ENCODE data around the gene ILK.

Gene ILK

DNA sequence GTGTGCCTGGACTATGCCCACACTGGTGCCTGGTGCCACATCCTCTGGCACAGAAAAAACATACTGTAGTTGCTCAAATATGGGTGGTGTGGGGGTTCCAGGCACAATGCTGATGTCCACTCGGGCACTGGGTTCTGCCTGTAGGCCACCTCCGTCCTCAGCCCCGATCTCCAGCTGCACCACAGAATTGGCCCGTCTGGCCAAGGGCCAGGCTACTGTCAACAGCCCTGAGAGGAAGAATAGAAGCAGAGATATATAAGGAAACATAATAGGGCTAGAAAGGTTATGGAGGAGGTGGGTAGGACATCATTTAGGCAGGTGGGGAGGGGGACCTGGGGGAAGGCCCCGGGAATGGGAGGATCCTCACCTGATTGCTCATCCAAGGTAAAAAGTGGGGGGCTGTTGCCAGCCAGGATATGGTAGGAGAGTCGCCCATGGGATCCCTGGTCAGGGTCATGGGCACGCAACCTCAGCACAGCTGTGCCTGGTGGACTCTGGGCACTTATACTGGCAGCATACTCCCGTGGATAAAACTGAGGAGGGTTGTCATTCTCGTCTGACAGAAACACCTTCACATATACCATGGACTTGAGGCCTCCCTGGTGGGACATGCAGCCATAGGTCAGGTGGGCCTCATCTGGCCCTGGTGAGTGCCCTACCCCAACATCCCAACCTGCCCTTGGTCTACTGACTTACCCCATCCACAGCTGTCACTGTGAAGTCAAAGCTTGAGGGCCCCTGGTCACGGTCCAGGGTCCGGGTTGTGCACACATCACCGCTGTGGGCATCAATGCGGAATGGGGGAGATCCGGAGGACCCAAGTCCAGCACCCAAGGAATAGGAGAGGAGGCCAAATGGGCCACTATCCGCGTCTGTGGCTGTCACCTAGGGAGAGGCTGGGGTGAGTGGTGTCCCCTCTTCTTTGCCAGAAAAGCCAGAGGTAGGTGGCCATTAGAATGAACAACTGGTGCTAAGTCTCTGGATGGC lies 30.1 kb downstream of the ILK start:
- no peak for DNase-seq (ENCODE audit: low read depth in 2 of 3, low spot score in 1 of 3)

GRCh38 chr11:6634534-6634933 lies 31.0 kb downstream of the ILK start:
- no peak for DNase-seq (ENCODE audit: low read depth in 2 of 3, low spot score in 1 of 3)

- DNase-seq (ENCODE audit: low read depth in 2 of 3, low spot score in 1 of 3), result no peak
Observed at GRCh38 chr11:6635082-6635932, 31.7 kb downstream of the ILK start.

GRCh38 chr11:6636480-6636879 lies 32.9 kb downstream of the ILK start:
- DNase-seq (ENCODE audit: low read depth in 2 of 3, low spot score in 1 of 3), result no peak

DNA sequence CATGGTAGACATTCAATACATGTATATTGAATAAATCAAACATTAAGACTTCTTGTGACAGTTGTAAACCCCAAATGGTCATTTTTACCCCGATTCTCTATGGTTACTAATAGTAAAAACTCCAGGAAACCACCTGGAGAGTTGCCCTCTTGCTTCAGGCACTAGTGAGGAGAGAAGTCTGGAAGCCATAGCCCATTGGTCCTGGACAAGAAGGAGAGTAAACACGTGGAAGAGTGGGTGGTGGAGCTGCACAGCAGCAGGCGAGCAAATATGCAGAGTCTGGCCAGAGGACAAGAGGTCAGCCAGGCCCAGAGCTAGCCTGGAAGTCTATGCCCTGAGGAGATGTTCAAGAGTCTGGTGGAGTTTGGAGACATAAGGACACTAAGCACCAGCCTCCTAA lies 34.3 kb downstream of the ILK start:
- DNase-seq (ENCODE audit: low read depth in 2 of 3, low spot score in 1 of 3), result no peak

DNA sequence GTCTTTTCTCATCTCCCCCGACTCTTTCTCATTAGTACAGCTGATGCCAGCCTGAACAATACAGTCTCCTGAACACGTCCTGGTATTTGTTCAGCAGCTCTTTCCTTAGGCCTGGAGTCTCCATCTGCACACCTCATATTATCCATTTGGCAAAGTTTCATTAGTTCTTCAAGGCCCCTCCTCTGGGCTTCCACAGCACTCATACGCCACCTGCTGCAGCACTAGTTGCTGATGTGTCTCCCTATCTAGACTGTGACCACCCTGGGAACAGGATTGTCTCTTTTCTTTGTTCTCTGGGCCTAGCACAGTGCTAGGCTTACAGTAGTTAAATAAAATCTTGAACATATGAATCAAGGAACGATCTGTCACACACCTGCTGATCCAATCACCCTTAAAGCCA lies 34.9 kb downstream of the ILK start:
- no peak for DNase-seq (ENCODE audit: low read depth in 2 of 3, low spot score in 1 of 3)

- no peak for DNase-seq (ENCODE audit: low read depth in 2 of 3, low spot score in 1 of 3)
Observed at GRCh38 chr11:6640036-6640984, 36.7 kb downstream of the ILK start.

DNA sequence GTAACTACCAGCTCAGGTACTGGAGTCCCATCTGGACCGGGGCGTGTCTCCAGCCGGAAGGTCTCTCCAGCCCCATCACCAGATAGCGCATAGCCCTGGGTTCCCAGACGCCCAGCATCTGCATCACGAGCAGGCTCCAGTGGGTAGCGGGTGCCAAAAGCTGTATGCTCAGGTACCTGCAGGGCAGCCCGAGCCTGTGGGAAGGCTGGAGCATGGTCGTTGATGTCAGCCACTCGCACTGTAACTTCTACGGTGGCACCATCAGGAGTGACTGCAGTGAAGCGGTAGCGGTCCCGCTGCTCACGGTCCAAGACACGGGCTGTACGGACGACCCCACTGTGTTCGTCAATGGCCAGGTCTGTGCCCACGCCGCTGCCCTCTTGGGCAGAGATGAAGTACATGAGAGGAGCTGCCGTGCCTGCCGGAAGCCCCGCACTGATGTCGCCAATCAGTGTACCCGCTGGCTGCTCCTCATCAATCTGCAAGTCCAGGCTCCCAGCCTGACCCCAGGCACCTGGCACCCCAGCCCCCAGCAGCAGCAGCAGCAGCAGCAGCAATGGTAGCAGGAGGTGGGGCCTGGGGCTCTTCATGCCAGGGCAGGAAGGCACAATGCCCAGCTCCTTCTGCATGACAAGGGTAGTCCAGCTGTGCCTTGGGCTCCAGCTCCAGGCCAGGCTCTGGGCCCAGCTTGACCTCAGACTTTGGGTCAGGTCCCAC lies 37.6 kb downstream of the ILK start:
- no peak for DNase-seq (ENCODE audit: low read depth in 2 of 3, low spot score in 1 of 3)

DNA sequence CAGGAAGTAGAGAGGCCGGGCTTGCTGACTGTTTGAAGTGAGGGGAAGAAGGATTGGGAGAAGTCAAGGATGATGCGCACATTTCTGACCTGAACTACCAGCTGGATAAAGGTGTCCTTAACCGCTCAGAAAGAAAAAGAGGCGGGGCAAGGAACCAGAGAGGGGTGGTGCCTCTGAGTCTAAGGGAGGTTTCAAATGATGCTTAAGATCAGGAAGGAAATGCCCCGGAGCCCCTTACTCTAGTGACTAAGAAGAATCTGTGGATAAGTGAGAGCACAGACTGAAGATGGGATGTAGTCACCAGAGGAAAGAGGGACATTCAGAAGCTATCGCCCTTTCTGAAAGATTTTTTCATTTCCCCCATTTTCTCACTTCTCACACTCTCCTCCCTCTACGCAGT lies 39.4 kb downstream of the ILK start:
- no peak for DNase-seq (ENCODE audit: low read depth in 2 of 3, low spot score in 1 of 3)

- no peak for DNase-seq (ENCODE audit: low read depth in 2 of 3, low spot score in 1 of 3)
Observed at GRCh38 chr11:6646071-6646470, 42.5 kb downstream of the ILK start.

GRCh38 chr11:6646576-6646917 lies 43.0 kb downstream of the ILK start:
- DNase-seq (ENCODE audit: low read depth in 2 of 3, low spot score in 1 of 3), result no peak

- no peak for DNase-seq (ENCODE audit: low read depth in 2 of 3, low spot score in 1 of 3)
Observed at GRCh38 chr11:6646918-6647679, 43.5 kb downstream of the ILK start.

DNA sequence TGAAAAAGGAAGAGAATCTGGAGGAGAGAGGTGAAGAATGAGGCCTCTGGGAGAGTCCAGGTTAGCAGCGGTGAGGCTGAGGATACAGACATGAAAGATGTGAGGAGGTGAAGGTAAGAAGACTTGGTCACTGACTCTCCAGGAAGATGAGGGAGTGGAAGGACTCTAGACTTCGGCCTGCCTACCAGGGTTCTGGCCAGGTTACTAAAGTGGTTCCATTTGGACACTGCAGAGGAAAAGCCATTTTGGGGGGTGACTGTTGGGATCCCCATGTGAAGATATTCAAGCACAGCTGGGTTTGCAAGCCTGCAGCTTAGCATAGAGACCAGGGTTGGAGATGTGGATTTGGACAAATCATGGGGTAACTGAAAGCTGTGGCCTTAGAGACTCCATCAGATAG lies 44.3 kb downstream of the ILK start:
- DNase-seq (ENCODE audit: low read depth in 2 of 3, low spot score in 1 of 3), result no peak

DNA sequence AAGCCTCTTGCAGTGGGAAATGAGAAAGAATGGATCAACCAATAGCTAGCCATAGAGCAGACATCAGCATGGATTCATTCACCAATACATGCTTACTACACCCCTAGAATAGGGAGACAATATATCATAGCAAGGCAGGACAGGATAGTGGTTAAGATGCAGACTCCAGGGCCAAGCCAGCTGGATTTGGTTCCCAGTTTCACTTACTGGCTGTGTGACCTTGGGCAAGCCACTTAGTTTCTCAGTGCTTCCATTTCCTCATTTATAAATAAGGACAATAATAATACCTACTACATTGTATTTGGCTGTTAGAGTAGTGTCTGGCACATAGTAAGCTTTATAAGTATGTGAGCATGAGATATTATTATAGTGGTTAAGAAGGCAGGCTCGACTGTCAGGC lies 44.9 kb downstream of the ILK start:
- DNase-seq (ENCODE audit: low read depth in 2 of 3, low spot score in 1 of 3), result no peak

DNA sequence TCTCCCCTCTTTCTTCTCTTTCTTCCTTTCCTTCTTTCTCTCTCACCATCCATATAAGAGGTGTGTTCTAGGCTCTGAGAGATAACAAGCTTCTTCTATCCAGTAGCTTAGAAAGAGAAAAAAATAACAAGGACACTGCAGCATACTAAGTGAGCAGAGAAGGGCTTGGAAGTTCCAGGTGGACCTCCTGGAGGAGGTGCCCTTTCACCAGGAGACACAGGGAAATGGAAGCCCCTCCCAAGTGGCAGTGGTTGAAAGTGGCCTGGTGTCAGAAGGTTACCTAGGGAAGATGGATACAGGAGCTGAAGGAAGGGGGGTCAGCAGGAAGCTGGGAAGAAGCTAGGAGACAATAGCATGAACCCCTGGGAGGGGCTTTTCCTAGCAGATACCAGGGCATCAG lies 46.5 kb downstream of the ILK start:
- DNase-seq (ENCODE audit: low read depth in 2 of 3, low spot score in 1 of 3), result no peak

DNA sequence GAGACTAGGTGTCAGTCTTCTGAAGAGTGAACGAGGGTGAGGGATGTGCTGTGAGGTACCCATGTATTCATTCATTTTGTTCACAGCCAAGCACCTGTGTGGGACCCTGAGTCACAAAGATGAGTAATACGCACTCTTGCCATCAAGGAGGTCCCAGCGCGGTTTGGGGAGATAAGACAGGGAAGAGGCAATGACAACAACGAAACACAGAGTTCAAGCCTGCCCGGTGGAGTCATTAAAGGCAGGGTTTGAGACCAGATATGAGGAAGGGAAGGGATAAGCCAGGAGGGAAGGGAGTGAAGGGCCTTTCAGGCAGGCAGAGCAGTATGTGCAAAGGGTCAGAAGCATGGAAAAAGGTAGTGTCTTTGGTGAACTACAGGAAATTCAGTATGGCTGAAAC lies 47.4 kb downstream of the ILK start:
- no peak for DNase-seq (ENCODE audit: low read depth in 2 of 3, low spot score in 1 of 3)

- no peak for DNase-seq (ENCODE audit: low read depth in 2 of 3, low spot score in 1 of 3)
Observed at GRCh38 chr11:6652182-6652581, 48.6 kb downstream of the ILK start.

- no peak for DNase-seq (ENCODE audit: low read depth in 2 of 3, low spot score in 1 of 3)
Observed at GRCh38 chr11:6653097-6653496, 49.5 kb downstream of the ILK start.

- no peak for DNase-seq (ENCODE audit: low read depth in 2 of 3, low spot score in 1 of 3)
Observed at GRCh38 chr11:6653656-6654055, 50.1 kb downstream of the ILK start.

Measured in stimulated activated CD4-positive, alpha-beta T cell treated with anti-CD3 and anti-CD28 coated beads, Interleukin-12 subunit alpha, Interleukin-12 subunit beta, amount 100 ng/mL, for 48 hours (primary cell).